ENCODE data around the gene ZNF326. TPM values are rescaled to one million over a fixed set of nuclear protein-coding genes. Genes with fewer than 3 reads are reported as not detected.

Gene ZNF326
- total and polyA plus RNA-seq, 2 donors (not counting 1 experiment from before 2014, with no cell fraction given) = 8.1 to 10.8 TPM

- Histone ChIP-seq H2AFZ (ENCODE audit: low read length) (no peak overlapping the region), H3K4me1 (ENCODE audit: control insufficient read depth, extremely low read depth, insufficient read depth, low read length) (no peaks in the 10 kb centered on the region), H3K4me2 (ENCODE audit: extremely low read depth, insufficient read depth, low read length) (no peak overlapping the region), H3K27ac (ENCODE audit: insufficient read depth, low read length) (no peak overlapping the region), H3K9ac (ENCODE audit: insufficient read depth, low read length) (no peak overlapping the region), H3K79me2 (ENCODE audit: control insufficient read depth, insufficient read depth, low read length) (peaks cover 9% of the 10 kb centered on the region), H3K27me3 (ENCODE audit: control insufficient read depth, insufficient read depth, low read length) (no peaks in the 10 kb centered on the region), H3K4me3 (replicated peaks in 1 of 4; ENCODE audit: control extremely low read depth in 1 of 4, insufficient read depth in 1 of 4, low read depth in 3 of 4, low read length in 4 of 4) (no peak overlapping the region), H3K9me3 (ENCODE audit: control insufficient read depth, insufficient read depth, low read depth, low read length) (no peaks in the 10 kb centered on the region), H4K20me1 (ENCODE audit: control insufficient read depth, extremely low read depth, insufficient read depth, low read length) (peaks cover under 1% of the 10 kb centered on the region), H3K36me3 (ENCODE audit: control insufficient read depth, insufficient read depth, low read length) (no peaks in the 10 kb centered on the region)
- TF ChIP-seq CTCF (conservative IDR thresholded peaks at IDR 0.05 in 1 of 2, IDR thresholded peaks at IDR 0.05 in 1 of 2; ENCODE audit: low read depth in 1 of 2, low read length in 2 of 2) (no peak), EZH2 (IDR thresholded peaks at IDR 0.05; ENCODE audit: low read length, missing control alignments) (no peak)
- DNase-seq (ENCODE audit: low read depth in 2 of 2) = no peak
These were observed 3.7 kb upstream of the ZNF326 start for GRCh38 chr1:89990976-89991831.

GRCh38 chr1:89993541-89993940 is 1.4 kb upstream of the ZNF326 start:
- no peaks in the 10 kb centered on the region for H3K36me3 ChIP-seq (ENCODE audit: control insufficient read depth, insufficient read depth, low read length)
- peaks cover 31% of the 10 kb centered on the region for H3K79me2 ChIP-seq (ENCODE audit: control insufficient read depth, insufficient read depth, low read length)
- peaks cover 4% of the 10 kb centered on the region for H3K4me1 ChIP-seq (ENCODE audit: control insufficient read depth, extremely low read depth, insufficient read depth, low read length)
- H3K9ac ChIP-seq (ENCODE audit: insufficient read depth, low read length) = no peak overlapping the region
- no peak overlapping the region for H2AFZ ChIP-seq (ENCODE audit: low read length)
- H3K27ac ChIP-seq (ENCODE audit: insufficient read depth, low read length) = no peak overlapping the region
- H3K27me3 ChIP-seq (ENCODE audit: control insufficient read depth, insufficient read depth, low read length) = no peaks in the 10 kb centered on the region
- no peaks in the 10 kb centered on the region for H3K9me3 ChIP-seq (ENCODE audit: control insufficient read depth, insufficient read depth, low read depth, low read length)
- no peak overlapping the region for H3K4me2 ChIP-seq (ENCODE audit: extremely low read depth, insufficient read depth, low read length)
- no peak overlapping the region for H3K4me3 ChIP-seq (replicated peaks in 1 of 4; ENCODE audit: control extremely low read depth in 1 of 4, insufficient read depth in 1 of 4, low read depth in 3 of 4, low read length in 4 of 4)
- peaks cover 2% of the 10 kb centered on the region for H4K20me1 ChIP-seq (ENCODE audit: control insufficient read depth, extremely low read depth, insufficient read depth, low read length)
- no peak for DNase-seq (ENCODE audit: low read depth in 2 of 2)
- TF ChIP-seq CTCF (conservative IDR thresholded peaks at IDR 0.05 in 1 of 2, IDR thresholded peaks at IDR 0.05 in 1 of 2; ENCODE audit: low read depth in 1 of 2, low read length in 2 of 2) = no peak
- TF ChIP-seq EZH2 (IDR thresholded peaks at IDR 0.05; ENCODE audit: low read length, missing control alignments) = no peak

GRCh38 chr1:89994231-89994804 is 592 bp upstream of the ZNF326 start:
- Histone ChIP-seq H3K4me1 (ENCODE audit: control insufficient read depth, extremely low read depth, insufficient read depth, low read length) (peaks cover 7% of the 10 kb centered on the region), H3K9ac (ENCODE audit: insufficient read depth, low read length) (peak overlapping the region; percentile 4), H3K4me3 (replicated peaks in 1 of 4; ENCODE audit: control extremely low read depth in 1 of 4, insufficient read depth in 1 of 4, low read depth in 3 of 4, low read length in 4 of 4) (peak overlapping the region; percentile 73 to 97 (median 91)), H2AFZ (ENCODE audit: low read length) (peak overlapping the region; percentile 63), H3K79me2 (ENCODE audit: control insufficient read depth, insufficient read depth, low read length) (peaks cover 37% of the 10 kb centered on the region), H3K4me2 (ENCODE audit: extremely low read depth, insufficient read depth, low read length) (peak overlapping the region; percentile 69), H3K9me3 (ENCODE audit: control insufficient read depth, insufficient read depth, low read depth, low read length) (no peaks in the 10 kb centered on the region), H3K36me3 (ENCODE audit: control insufficient read depth, insufficient read depth, low read length) (no peaks in the 10 kb centered on the region), H3K27ac (ENCODE audit: insufficient read depth, low read length) (peak overlapping the region; percentile 95), H4K20me1 (ENCODE audit: control insufficient read depth, extremely low read depth, insufficient read depth, low read length) (peaks cover 2% of the 10 kb centered on the region), H3K27me3 (ENCODE audit: control insufficient read depth, insufficient read depth, low read length) (no peaks in the 10 kb centered on the region)
- no peak for TF ChIP-seq CTCF (conservative IDR thresholded peaks at IDR 0.05 in 1 of 2, IDR thresholded peaks at IDR 0.05 in 1 of 2; ENCODE audit: low read depth in 1 of 2, low read length in 2 of 2)
- no peak for TF ChIP-seq EZH2 (IDR thresholded peaks at IDR 0.05; ENCODE audit: low read length, missing control alignments)
- DNase-seq (ENCODE audit: low read depth in 2 of 2) = no peak

Data from fibroblast of lung (primary cell).